Ammon's horn (tissue), 1 donor: ENCODE results near the gene ZNF232.
"Not testable (repeated sequence)": the region's sequence is repeated elsewhere in the genome, so short reads cannot be mapped to it uniquely, and the experiment has no call there.

Experiments used
- DNase-seq: peaks from one replicate; pipeline ENCODE4 v3.0.0-alpha.2; 2016; ENCODE audit warnings: low spot score

ZNF232 gene

GRCh38 chr17:5129770-5130169, 18.1 kb upstream of the ZNF232 start:
- DNase-seq = not testable (repeated sequence)

- DNase-seq = no peak
These were observed 17.3 kb upstream of the ZNF232 start for GRCh38 chr17:5128905-5129535.

- not testable (repeated sequence) for DNase-seq
These were observed 16.7 kb upstream of the ZNF232 start for GRCh38 chr17:5128387-5128786.

DNA sequence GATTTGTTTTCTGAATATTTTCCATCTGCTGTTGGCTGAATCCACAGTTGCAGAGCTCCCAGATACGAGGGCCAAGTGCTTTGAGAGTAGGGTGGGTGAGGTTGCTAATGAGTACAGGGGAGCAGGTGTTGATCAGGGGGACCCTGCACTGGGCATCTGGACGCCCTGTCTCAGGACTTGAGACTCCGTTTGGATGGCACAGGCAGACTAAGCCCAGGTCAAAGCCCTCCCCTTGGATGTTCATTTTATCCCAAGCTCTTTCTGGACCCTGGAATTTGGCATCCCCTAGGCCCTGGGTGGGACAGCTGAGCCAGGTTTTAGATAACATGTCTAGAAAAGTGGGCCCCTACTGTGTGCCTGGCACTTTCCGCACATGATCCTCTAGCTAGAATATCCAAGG, 16.2 kb upstream of the ZNF232 start:
- DNase-seq = peak; percentile 5

GRCh38 chr17:5126719-5127488, 15.2 kb upstream of the ZNF232 start:
- DNase-seq = no peak

- DNase-seq = not testable (repeated sequence)
These were observed 13.2 kb upstream of the ZNF232 start for GRCh38 chr17:5124896-5125295.

- not testable (repeated sequence) for DNase-seq
These were observed 12.6 kb upstream of the ZNF232 start for GRCh38 chr17:5124125-5124760.

DNA sequence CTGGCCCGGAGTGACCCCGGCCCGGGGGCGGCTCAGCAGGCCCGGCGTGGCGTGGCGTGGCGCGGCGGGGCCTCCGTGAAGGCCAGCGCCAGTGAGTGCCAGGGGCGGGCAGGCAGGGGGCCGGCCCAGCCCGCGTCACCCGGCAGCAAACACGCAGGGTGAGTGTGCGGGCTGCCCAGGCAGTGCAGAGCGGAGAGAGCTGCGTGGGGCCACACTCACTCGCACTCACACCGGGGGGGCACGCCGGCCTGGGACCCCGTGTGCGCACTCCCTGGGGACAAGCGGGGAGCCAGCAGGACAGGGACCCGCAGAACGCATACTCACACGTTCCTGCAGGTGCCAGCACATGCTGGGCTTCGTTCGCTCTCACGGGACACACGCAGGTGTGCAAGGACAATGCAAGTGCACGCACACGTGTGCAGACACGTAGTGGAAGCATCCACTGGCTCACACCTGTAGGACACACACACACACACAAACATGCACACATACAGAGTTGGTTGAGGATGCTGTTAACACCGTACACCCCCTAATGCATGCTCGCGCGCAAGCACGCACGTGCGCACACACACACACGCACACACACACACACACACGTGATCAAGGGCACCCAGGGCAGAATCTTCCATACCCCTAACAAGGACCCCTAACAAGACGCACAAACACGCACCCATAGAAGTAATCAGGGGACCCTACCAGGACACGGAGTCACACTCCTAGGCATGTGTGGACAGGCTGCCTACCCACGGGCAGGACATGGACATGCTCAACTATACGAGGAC, 11.9 kb upstream of the ZNF232 start:
- DNase-seq = no peak

DNA sequence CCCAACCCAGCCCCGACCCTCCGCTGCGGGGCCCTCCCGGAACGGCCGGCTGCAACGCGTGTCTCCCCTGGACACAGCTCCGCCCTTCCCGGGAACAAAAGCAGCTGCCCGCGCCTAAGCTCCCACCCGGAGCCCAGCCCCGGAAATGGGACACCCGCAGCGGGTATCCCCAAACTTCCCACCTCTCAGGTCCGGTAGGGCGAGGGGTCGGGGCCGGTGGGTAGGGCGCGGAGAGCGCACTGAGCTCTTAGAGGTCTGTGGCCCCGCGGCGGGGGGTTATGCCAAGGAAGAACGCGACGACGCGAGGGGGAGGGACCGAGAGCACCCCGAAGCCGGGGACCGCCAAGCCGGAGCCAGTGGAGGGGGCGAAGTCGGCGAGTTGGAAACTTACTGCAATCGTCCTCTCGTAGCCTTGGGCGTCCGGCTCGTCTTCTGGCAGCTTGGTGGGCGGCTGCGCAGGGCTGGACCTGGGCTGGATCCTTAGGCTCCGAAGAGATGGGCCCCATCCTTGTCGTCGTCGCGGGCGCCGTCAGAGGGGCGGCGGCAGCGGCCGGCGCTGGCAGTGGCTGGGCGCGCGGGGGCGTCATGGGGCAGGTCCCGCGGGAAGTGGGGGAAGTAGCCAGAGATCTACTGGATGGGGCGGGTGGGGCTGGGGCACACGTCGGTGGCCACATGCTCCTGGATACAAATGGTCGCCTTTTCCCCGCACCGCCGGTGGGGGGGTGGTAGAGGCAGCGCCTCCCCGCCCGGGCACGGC, 11.1 kb upstream of the ZNF232 start:
- peak; percentile 28 for DNase-seq

DNA sequence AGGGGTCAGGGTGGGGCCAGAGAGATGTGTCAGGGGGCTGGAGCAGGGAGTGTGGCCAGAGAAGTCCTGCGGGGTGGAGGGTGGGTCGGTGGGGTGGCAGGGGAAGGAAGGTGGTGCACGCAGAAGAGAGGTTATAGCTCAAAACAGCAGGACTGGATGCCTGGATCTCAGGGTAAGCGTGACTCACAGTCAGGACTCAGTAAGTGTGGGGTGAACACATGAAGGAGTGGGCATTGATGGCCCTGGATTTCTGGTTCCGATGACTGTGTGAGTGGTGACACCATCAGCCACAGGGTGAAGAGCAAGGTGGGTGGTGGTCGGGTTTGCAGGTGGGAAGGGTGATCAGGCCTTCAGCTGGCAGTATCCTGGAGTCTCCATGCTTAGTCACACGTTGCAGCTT, 10.4 kb upstream of the ZNF232 start:
- DNase-seq = not testable (repeated sequence)

GRCh38 chr17:5121186-5121841, 9.6 kb upstream of the ZNF232 start:
- DNase-seq = no peak

GRCh38 chr17:5120436-5121185, 8.9 kb upstream of the ZNF232 start:
- not testable (repeated sequence) for DNase-seq

DNA sequence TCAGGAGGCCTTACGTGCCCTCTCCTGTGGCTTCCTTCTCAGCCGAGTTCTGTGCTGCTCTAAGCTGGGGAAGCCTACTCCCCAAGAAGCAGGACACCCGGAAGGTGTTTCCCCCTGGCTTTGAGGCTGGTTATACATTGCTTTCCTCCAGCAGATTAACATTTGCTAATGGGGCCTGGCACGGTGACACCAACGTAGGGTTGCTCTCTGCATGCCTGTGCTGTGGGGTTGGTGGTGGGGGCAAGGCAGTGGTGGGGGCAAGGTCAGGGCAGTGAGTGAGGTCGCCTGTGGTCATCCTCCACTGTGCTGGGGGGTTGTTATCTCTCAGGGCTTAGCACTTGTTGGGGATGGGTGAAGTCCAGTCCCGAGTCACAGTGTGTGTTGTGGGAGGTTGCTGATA, 8.4 kb upstream of the ZNF232 start:
- DNase-seq = no peak

GRCh38 chr17:5118219-5118618, 6.5 kb upstream of the ZNF232 start:
- no peak for DNase-seq

GRCh38 chr17:5115673-5116651, 4.3 kb upstream of the ZNF232 start, which contains the start of gene USP6:
Gene USP6, plus strand, starts transcription at chr17:5116032. Its CDS starts 14,336 bp downstream, at chr17:5130368.
- DNase-seq = peak; percentile 51

DNA sequence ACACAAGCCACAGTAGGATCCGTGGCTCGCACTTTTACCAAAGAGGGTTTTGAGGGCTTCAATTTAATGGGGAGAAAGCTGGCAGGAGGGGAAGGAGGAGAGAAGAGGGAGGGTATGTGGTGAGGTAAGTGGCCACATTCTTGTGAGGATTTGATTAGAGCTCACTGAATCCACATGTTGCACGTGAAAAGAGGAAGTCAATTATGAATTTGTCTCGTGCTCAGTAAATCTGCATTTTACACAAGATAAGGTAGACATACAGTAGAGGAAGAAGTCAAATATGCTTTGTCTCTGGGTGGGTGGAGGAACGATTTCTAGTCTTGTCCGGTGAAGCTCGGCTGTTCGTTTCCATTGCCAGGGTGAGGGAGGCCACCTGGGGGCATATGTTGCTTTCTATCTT, 862 bp downstream of the ZNF232 start:
- DNase-seq = no peak

- DNase-seq = no peak
These were observed 10.8 kb downstream of the ZNF232 start for GRCh38 chr17:5100832-5101231.

GRCh38 chr17:5099271-5099670, 12.4 kb downstream of the ZNF232 start:
- DNase-seq = no peak
